Measurements from ENCODE around the gene CLDN11. TPM values are rescaled to one million over a fixed set of nuclear protein-coding genes. Genes with fewer than 3 reads are reported as not detected.

CLDN11 gene
- total RNA-seq, 6 experiments from 2014 or later: 3.3 to 77.5 (median 66.7) TPM

GRCh38 chr3:170421111-170421641 lies 2.5 kb downstream of the CLDN11 start:
- H3K4me3 Mint-ChIP-seq: peak overlapping the region; percentile 82
- H3K36me3 Mint-ChIP-seq (ENCODE audit: low read depth): peaks cover 10% of the 10 kb centered on the region; the same call in 1 of the 2 replicates
- H3K9me3 Mint-ChIP-seq: no peaks in the 10 kb centered on the region
- TF ChIP-seq CTCF (IDR thresholded peaks at IDR 0.05): no peak
- peaks cover 33% of the 10 kb centered on the region for H3K4me1 Mint-ChIP-seq (ENCODE audit: low read depth)
- peak overlapping the region; percentile 58; the same call in 1 of the 2 replicates for H3K27ac Mint-ChIP-seq
- peaks cover 7% of the 10 kb centered on the region; the same call in 1 of the 2 replicates for H3K27me3 Mint-ChIP-seq (ENCODE audit: insufficient read depth)
- DNase-seq: no peak

- TF ChIP-seq CTCF (IDR thresholded peaks at IDR 0.05): no peak
- Mint-ChIP-seq H3K27ac (peak overlapping the region; percentile 58; the same call in 1 of the 2 replicates), H3K27me3 (ENCODE audit: insufficient read depth) (peaks cover 7% of the 10 kb centered on the region; the same call in 1 of the 2 replicates), H3K9me3 (no peaks in the 10 kb centered on the region), H3K36me3 (ENCODE audit: low read depth) (peaks cover 10% of the 10 kb centered on the region; the same call in 1 of the 2 replicates), H3K4me1 (ENCODE audit: low read depth) (peaks cover 34% of the 10 kb centered on the region), H3K4me3 (peak overlapping the region; percentile 82; the same call in 1 of the 2 replicates)
- DNase-seq: no peak
Measured at GRCh38 chr3:170421758-170422157, 3.1 kb downstream of the CLDN11 start.

GRCh38 chr3:170423001-170423615 lies 4.4 kb downstream of the CLDN11 start:
- peaks cover 32% of the 10 kb centered on the region for H3K4me1 Mint-ChIP-seq (ENCODE audit: low read depth)
- H3K9me3 Mint-ChIP-seq: no peaks in the 10 kb centered on the region
- peaks cover 7% of the 10 kb centered on the region; the same call in 1 of the 2 replicates for H3K27me3 Mint-ChIP-seq (ENCODE audit: insufficient read depth)
- TF ChIP-seq CTCF (IDR thresholded peaks at IDR 0.05): no peak
- no peak overlapping the region for H3K4me3 Mint-ChIP-seq
- H3K36me3 Mint-ChIP-seq (ENCODE audit: low read depth): peaks cover 12% of the 10 kb centered on the region; the same call in 1 of the 2 replicates
- no peak for DNase-seq
- H3K27ac Mint-ChIP-seq: no peak overlapping the region

- no peak for DNase-seq
- H3K27ac Mint-ChIP-seq: no peak overlapping the region
- H3K27me3 Mint-ChIP-seq (ENCODE audit: insufficient read depth): peaks cover 7% of the 10 kb centered on the region; the same call in 1 of the 2 replicates
- H3K4me3 Mint-ChIP-seq: no peak overlapping the region
- no peak for TF ChIP-seq CTCF (IDR thresholded peaks at IDR 0.05)
- no peaks in the 10 kb centered on the region for H3K9me3 Mint-ChIP-seq
- H3K36me3 Mint-ChIP-seq (ENCODE audit: low read depth): peaks cover 14% of the 10 kb centered on the region; the same call in 1 of the 2 replicates
- H3K4me1 Mint-ChIP-seq (ENCODE audit: low read depth): peaks cover 45% of the 10 kb centered on the region
Measured at GRCh38 chr3:170424879-170425278, 6.2 kb downstream of the CLDN11 start.

- Mint-ChIP-seq H3K36me3 (ENCODE audit: low read depth) (peaks cover 8% of the 10 kb centered on the region; the same call in 1 of the 2 replicates), H3K27ac (no peak overlapping the region), H3K4me1 (ENCODE audit: low read depth) (peaks cover 39% of the 10 kb centered on the region), H3K4me3 (no peak overlapping the region), H3K27me3 (ENCODE audit: insufficient read depth) (peaks cover 7% of the 10 kb centered on the region; the same call in 1 of the 2 replicates), H3K9me3 (no peaks in the 10 kb centered on the region)
- TF ChIP-seq CTCF (IDR thresholded peaks at IDR 0.05): no peak
- no peak for DNase-seq
Measured at GRCh38 chr3:170425491-170426239, 7.0 kb downstream of the CLDN11 start.
